NCI-H2227 treated with DMSO at 0.1 percent for 48 hours (cell line): ENCODE data around the gene RORB.

Source experiments
- DNase-seq: peaks from one replicate; lab custom pipeline; 2025; lab: John Stamatoyannopoulos, UW

The RORB gene

DNA sequence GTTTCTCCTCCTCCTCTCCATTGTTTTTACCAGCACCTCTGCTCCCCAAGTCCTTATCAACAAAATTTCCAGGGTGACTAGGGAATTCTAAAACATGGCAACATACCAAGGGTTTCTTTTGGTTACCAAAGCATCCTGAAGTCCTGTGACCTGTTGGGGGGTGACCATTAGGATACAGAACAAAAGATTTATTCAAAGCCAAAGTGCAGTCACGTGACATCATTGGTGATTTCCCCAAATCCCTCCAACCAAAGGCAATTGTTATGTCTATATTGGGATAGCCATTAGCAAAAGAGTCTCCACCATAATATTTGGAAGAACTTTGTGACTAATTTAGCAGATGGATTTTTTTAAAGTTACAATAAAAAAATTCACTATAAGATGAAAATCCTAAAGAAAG is 222.2 kb downstream of the RORB start:
- no peak for DNase-seq

DNA sequence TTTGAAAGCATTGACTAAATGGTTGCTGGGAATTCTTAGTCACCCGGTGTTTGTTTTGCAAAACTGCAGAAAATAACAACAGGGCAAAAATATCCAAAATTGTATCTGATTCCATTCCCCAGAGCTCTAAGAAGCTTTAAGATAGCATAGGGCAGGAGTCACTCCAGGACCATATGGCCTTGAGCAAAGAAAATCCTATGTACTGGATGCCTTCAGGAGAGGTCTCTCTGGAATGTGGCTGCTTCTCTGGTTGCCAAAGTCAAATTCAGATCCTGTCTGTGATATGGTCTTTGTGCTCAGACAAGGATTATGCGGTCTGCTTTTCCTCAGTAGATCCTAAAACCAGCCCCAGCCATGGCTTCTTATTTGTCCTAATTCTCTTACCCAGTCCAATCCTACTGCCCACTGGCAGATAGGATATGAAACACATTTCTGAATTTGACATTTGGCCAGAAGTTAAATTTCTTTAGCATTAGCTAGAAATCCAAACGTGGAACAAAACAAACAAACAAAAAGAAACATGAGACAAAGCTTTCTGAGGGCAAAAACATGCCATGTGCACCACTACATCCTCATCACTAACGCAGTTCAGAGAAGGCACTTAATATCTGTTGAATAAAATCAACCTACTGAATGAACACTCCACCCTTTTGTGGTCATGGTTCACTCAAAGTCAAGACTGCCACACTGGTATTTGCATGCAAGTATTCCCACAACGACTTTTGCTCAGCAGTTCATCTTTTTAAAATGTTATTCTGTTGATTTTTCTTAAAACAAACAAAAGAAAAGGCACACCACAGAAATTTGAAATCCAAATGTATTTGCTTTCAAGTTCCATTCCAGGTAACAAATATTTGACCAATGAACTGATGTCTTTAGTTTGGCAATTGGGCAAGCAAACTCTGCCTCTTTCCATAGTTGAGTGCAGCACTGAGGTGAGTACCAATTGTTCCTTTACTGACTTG is 224.8 kb downstream of the RORB start:
- no peak for DNase-seq

DNA sequence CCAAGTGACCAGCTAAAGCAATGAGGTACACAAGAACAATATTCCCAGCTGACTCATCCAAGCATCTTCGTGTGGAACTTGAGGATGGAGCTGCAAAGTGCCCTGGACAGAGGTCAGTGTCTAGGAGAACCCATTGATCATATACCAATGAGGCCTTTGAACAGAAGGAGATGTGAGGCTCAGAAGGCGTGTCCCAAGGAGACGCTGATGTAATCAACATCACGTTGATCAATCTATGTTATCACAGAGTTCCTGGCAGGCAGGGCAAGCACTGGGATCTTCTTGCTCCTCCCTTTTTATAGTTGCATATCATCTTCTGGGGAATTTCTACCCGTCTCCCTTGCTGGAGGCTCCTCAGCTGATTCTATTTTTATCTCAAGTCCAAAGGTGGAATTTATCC is 227.2 kb downstream of the RORB start:
- no peak for DNase-seq

DNA sequence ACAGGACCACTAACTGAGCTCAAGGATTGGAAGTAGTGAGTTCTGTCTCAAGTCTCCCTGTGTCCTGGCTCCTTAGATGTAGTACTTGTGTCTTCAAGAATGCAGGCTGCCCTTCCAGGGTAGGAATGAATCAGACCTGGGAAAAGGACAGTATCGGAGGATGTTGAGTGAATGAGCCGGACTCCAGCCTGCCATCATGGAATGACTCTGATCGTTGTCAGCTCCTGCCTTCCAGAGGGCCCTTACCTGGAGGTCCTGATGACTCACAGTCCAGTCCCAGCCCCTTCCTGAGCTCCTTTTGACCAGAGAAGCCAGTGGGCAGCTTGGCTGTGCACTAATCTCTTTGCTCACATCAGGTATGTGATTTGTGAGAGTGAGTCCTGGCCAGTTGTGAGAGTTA is 229.4 kb downstream of the RORB start:
- no peak for DNase-seq

DNA sequence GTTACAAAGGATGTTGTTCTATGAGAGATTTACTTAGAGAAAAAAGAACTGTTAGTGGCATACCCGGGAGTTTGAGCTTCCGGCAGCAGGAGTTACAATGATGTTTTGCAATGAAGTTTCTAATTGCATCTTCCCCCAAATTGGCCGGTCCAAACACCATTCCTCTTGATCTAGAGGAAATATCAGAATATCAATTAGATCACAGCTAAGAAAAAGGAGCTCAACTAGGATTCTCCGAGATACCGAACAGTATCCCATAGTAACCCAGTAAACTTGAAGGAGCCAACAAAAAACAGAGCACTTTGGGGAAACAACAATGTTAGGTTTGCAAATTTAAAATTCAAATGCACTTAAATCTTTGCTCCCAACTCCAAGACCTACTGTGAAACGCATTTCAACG is 231.0 kb downstream of the RORB start:
- DNase-seq = no peak

DNA sequence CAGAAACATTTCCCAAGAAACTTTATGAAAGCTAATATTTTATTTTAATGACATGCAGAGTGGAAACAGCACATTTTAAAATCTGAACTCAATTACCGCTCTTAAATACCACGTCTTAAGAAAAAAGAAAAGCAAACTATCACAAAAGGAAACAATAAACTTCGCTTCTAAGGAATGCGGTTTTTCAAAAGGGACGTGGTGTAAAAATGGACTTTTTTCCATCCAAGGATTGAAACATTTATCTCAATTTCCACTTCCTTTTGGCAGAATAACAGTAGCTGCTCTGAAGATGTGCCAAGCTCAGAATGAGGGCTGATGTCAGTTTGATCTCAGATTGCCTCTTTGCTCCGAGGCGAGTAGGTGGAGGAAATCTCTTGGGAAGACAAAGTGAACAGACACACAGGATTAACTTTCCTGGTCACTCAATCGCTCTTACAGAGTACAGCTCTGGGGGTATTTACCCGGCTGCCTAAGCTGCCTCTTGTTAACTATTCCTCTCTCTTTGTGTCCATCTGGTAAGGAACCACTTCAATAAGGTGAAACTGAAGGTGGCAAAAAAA is 232.1 kb downstream of the RORB start:
- DNase-seq = no peak

DNA sequence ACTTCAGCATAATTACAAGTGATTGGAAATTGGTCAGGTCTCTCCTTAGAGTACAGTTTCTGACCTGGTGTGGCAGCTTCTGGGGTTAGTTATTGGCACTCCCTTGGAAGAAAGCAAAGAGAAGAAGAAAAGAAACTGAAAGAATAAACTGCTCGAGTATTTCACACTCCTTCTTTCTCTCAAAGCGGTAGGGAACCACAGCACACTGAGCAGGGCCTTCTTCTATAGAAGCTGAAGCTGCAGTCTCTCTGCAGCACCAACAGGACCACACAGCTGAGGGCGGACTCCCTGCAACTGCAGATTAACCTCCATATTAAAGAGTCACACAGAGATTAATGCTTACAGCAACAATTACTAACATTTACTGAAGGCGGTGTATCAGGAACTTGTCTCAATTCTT is 238.6 kb downstream of the RORB start:
- no peak for DNase-seq

DNA sequence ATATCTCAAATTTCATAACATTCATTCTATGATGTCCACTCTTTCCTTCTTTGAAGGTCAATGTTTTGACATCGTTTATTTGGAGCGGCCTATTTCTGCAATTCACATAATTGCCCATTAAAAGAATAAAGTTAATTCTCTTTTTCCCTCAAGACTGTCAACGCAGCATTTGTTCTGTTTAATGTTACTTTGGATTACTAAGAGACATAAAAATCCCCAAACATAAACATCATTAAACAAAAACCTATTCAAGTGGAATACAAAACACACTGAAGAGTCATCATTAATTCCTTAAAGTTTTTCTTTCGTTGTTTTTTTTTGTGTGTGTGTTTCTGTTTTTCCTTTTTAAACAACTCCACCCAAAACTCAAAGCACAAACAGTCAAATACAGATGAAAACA is 239.5 kb downstream of the RORB start:
- no peak for DNase-seq

DNA sequence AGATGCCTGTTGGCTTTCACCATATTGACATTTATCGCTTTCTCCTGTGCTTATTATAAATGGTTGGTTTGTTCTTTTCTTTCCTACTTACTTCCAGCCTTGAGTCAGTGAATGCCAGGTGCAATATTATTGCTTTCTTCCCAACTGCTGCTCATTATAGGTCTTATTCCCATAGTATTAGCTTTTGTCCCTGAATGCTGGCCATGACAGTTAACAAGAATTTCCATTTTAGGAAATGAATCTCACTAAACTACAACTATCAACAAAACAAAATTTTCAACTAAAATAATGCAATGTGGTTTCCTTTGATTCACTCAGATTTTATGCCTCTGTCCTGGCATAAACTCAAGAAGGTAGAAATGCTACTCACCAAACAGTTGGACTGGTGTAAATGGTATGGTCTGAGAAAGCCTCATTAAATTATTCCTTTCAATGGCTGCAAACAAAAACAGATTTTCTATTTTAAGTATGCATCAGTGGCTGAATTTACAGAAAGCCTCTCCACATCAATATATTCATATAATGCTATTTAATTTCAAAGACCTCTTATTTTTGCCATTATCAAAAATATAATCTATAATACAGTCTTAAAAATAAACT is 245.2 kb downstream of the RORB start:
- DNase-seq = no peak
